Measurements from ENCODE around the gene PHAX. TPM values are rescaled to one million over a fixed set of nuclear protein-coding genes. Genes with fewer than 3 reads are reported as not detected.

The PHAX gene
- total RNA-seq (2022; extraction: Qiagen RNA extraction; ENCODE audit: low read depth), result 49.3 to 69.2 TPM (median 53.1 TPM) in 5 replicates

GRCh38 chr5:126600631-126601511, at the start of gene PHAX:
TSS of gene PHAX (plus strand) at chr5:126600947. CDS start at chr5:126600963, 16 bp downstream.

GRCh38 chr5:126594748-126595485, 5.8 kb upstream of the PHAX start, which contains the start of gene ALDH7A1:
TSS of gene ALDH7A1 (minus strand) at chr5:126595219. CDS start at chr5:126595198, 21 bp downstream.

Other genes with a start within 250 kb of the PHAX start
- gene GRAMD2B, start 177.5 kb upstream of the PHAX start, total RNA-seq (2022; extraction: Qiagen RNA extraction; ENCODE audit: low read depth), result 0.68 to 1.1 TPM (median 0.85 TPM) in 5 replicates
- 68.7 to 77.2 TPM (median 71.5 TPM) in 5 replicates for gene ALDH7A1, start 5.7 kb upstream of the PHAX start, total RNA-seq (2022; extraction: Qiagen RNA extraction; ENCODE audit: low read depth)
- 54.2 to 86.3 TPM (median 62.8 TPM) in 5 replicates for gene LMNB1, start 176.2 kb downstream of the PHAX start, total RNA-seq (2022; extraction: Qiagen RNA extraction; ENCODE audit: low read depth)

Data from A549 treated with CpdA at 1 μM for 4 hours (cell line).